Measurements from ENCODE around the gene PCDH12. TPM values are rescaled to one million over a fixed set of nuclear protein-coding genes. Genes with fewer than 3 reads are reported as not detected.

Gene PCDH12
- total RNA-seq (2022; extraction: Qiagen RNA extraction), result 0.01 to 0.11 TPM (median 0.02 TPM) in 3 of 5 replicates, not detected in the others

GRCh38 chr5:141958113-141958512 lies at the start of gene PCDH12:
Gene PCDH12, minus strand, starts transcription at chr5:141958202. Its CDS starts 351 bp downstream, at chr5:141957851.

GRCh38 chr5:141968914-141969608 lies 11.1 kb upstream of the PCDH12 start, which contains the start of gene RNF14:
Gene RNF14, plus strand, starts transcription at chr5:141969105. Its CDS starts 4,484 bp downstream, at chr5:141973589.

DNA sequence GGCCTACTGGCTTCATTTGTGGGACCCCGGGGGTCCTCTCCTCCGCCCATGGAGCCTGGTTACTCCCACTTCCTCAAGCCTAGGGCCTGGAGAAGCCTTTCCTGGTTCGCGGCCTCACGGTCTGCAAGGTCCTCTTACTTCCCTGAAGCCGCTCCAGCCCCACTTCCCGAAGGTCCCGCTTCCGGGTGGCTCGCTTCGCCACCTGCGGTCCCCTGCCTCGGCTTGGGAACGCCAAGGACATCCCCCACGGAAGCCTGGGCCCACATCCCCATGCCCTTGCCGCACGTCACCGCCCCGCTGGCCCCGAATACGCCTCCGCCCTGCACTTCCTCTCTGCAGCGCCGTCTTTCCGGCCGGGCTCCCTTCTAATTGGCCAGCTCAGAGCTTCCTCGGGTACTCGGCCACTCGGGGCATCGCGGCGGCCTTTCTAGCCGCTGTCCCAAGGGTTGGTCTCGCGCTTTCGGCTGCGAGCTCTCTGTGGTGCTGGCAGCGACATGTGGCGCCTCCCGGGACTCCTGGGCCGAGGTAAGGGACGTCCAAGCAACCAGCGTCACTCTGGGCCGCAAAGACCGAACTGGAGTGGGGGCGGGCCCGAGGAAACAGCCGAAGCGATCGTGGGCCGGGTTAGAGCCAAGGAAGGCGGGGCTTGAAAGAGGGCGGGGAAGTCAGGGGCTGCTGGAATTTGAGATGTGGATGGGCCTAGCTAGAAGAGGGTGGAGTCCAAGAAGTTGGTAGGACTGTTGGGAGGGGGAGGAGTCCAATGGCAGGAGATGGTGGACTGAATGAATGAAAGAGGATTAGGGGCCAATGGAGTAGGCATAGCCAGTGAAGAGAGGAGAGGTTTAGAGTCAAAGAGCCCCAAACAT lies 34.3 kb downstream of the PCDH12 start, which contains the start of gene DELE1:
TSS of gene DELE1 (plus strand) at position 424 of the 866 bp plus-strand sequence. CDS start at position 495, 71 bp downstream.

Other genes with a start within 250 kb of the PCDH12 start
- gene PCDH1, start 79.8 kb downstream of the PCDH12 start, total RNA-seq (2022; extraction: Qiagen RNA extraction), result 2.2 to 3.8 TPM (median 3.0 TPM) in 5 replicates
- 45.5 to 58.1 TPM (median 51.2 TPM) in 5 replicates for gene DELE1, start 34.3 kb downstream of the PCDH12 start, total RNA-seq (2022; extraction: Qiagen RNA extraction)
- gene RNF14, start 10.9 kb upstream of the PCDH12 start, total RNA-seq (2022; extraction: Qiagen RNA extraction), result 54.4 to 64.3 TPM (median 61.5 TPM) in 5 replicates
- 57.5 to 69.1 TPM (median 64.6 TPM) in 5 replicates for gene GNPDA1, start 54.8 kb upstream of the PCDH12 start, total RNA-seq (2022; extraction: Qiagen RNA extraction)
- 44.4 to 53.3 TPM (median 48.8 TPM) in 5 replicates for gene NDFIP1, start 150.6 kb upstream of the PCDH12 start, total RNA-seq (2022; extraction: Qiagen RNA extraction)

All from A549 treated with Mapracorat at 1 μM for 4 hours (cell line).